Measurements from ENCODE around the gene BCL6B. TPM values are rescaled to one million over a fixed set of nuclear protein-coding genes. Genes with fewer than 3 reads are reported as not detected.
"Not testable (repeated sequence)": the region's sequence is repeated elsewhere in the genome, so short reads cannot be mapped to it uniquely, and the experiment has no call there.

Gene BCL6B
- total RNA-seq, 1 experiment from 2014 or later = not detected

DNA sequence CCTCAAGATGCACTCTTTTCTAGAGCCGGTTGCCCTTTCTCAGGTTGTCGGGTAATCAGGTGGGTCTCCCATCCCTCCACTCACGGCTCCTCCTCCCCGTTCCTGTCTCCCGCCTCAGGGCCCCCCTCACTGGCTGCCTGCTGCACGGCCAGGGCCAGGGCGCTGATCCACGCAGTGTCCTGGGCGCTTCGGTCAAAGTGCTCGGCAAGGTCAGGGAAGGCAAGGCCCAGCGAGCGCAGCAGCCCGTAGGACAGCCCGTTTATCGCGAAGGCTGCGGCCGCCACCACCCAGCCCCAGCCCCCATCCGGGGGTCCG lies 20.3 kb downstream of the BCL6B start:
- H3K27ac Mint-ChIP-seq (ENCODE audit: unreplicated experiment) = no peak overlapping the region
- H3K4me1 Mint-ChIP-seq (ENCODE audit: low read depth, unreplicated experiment) = peaks cover 22% of the 10 kb centered on the region
- BruUV-seq (replicated peaks) = no TSS peak
- no peaks in the 10 kb centered on the region for H3K9me3 Mint-ChIP-seq (ENCODE audit: low read depth, unreplicated experiment)
- CTCF ChIA-PET = no interaction called here
- H3K27me3 Mint-ChIP-seq (ENCODE audit: unreplicated experiment) = no peaks in the 10 kb centered on the region
- peaks cover 34% of the 10 kb centered on the region for H3K36me3 Mint-ChIP-seq (ENCODE audit: insufficient read depth, unreplicated experiment)
- H3K4me3 Mint-ChIP-seq (ENCODE audit: low read depth, unreplicated experiment) = peak overlapping the region; percentile 32
- TF ChIP-seq, protein P1, sequence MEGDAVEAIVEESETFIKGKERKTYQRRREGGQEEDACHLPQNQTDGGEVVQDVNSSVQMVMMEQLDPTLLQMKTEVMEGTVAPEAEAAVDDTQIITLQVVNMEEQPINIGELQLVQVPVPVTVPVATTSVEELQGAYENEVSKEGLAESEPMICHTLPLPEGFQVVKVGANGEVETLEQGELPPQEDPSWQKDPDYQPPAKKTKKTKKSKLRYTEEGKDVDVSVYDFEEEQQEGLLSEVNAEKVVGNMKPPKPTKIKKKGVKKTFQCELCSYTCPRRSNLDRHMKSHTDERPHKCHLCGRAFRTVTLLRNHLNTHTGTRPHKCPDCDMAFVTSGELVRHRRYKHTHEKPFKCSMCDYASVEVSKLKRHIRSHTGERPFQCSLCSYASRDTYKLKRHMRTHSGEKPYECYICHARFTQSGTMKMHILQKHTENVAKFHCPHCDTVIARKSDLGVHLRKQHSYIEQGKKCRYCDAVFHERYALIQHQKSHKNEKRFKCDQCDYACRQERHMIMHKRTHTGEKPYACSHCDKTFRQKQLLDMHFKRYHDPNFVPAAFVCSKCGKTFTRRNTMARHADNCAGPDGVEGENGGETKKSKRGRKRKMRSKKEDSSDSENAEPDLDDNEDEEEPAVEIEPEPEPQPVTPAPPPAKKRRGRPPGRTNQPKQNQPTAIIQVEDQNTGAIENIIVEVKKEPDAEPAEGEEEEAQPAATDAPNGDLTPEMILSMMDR (IDR thresholded peaks at IDR 0.05; ENCODE audit: unreplicated experiment) = no peak
- no peak for DNase-seq
- intact Hi-C loops (cut with micrococcal nuclease; ENCODE audit: unreplicated experiment) = no loop called here

- Mint-ChIP-seq H3K36me3 (ENCODE audit: insufficient read depth, unreplicated experiment) (peaks cover 34% of the 10 kb centered on the region), H3K4me3 (ENCODE audit: low read depth, unreplicated experiment) (peak within 1 kb of the TSS; percentile 32), H3K9me3 (ENCODE audit: low read depth, unreplicated experiment) (no peaks in the 10 kb centered on the region), H3K27me3 (ENCODE audit: unreplicated experiment) (no peaks in the 10 kb centered on the region), H3K4me1 (ENCODE audit: low read depth, unreplicated experiment) (peaks cover 17% of the 10 kb centered on the region), H3K27ac (ENCODE audit: unreplicated experiment) (no peak within 1 kb of the TSS)
- no TSS peak for BruUV-seq (replicated peaks)
- no peak for DNase-seq
- CTCF ChIA-PET = no interaction called here
- TF ChIP-seq, protein P1 (IDR thresholded peaks at IDR 0.05; ENCODE audit: unreplicated experiment) = no peak
- intact Hi-C loops (cut with micrococcal nuclease; ENCODE audit: unreplicated experiment) = no loop called here
Measured at GRCh38 chr17:7043497-7044198, 20.8 kb downstream of the BCL6B start, which contains the start of gene SLC16A11. Gene SLC16A11, minus strand, starts transcription at chr17:7044092. Its CDS starts 579 bp downstream, at chr17:7043513.

DNA sequence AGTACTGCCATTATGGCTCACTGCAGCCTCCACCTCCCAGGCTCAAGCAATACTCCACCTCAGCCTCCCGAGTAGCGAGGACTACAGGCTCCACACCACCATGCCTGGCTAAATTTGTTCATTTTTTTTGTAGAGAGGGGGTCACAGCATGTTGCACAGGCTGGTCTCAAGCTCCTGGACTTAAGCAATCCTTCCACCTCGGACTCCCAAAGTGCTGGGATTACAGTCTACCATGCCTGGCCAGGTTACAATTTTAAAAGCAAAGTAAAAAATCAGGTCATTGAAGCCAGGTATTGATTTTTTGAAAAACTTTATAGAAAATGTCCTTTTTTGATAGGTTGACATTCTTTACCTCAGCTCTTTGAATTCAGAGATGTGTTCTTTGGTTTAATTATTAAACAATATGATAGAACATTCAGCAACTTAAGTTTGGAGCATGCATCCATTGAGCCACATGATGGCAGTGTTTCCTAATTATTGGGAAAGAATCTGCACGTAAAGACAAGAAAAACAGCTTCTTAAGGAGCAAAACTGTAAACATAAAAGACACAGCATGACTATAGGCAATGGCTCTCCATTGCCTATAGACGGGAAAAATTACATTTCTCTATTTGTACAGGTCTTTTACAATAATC lies 22.8 kb downstream of the BCL6B start:
- Mint-ChIP-seq H3K27me3 (ENCODE audit: unreplicated experiment) (no peaks in the 10 kb centered on the region), H3K9me3 (ENCODE audit: low read depth, unreplicated experiment) (no peaks in the 10 kb centered on the region), H3K4me3 (ENCODE audit: low read depth, unreplicated experiment) (peak overlapping the region; percentile 80)

GRCh38 chr17:7046127-7046724 lies 23.4 kb downstream of the BCL6B start:
- peaks cover 39% of the 10 kb centered on the region for H3K36me3 Mint-ChIP-seq (ENCODE audit: insufficient read depth, unreplicated experiment)

More for the DNA sequence above, 22.8 kb downstream of the BCL6B start:
- H3K36me3 Mint-ChIP-seq (ENCODE audit: insufficient read depth, unreplicated experiment) = peaks cover 39% of the 10 kb centered on the region
- peak overlapping the region; percentile 99 for H3K27ac Mint-ChIP-seq (ENCODE audit: unreplicated experiment)
- intact Hi-C loops (cut with micrococcal nuclease; ENCODE audit: unreplicated experiment) = loop anchor here (2.0 to 5.0 kb wide), 2 partner anchors 119 to 302 kb away; no protein-coding TSS in a partner anchor
- DNase-seq = peak; percentile 45
- TF ChIP-seq, protein P1 (IDR thresholded peaks at IDR 0.05; ENCODE audit: unreplicated experiment) = peak; percentile 44
- H3K4me1 Mint-ChIP-seq (ENCODE audit: low read depth, unreplicated experiment) = peaks cover 31% of the 10 kb centered on the region
- CTCF ChIA-PET = interaction anchor here (0.9 to 2.1 kb wide), 14 partner anchors 10 to 284 kb away, joined by 3 to 23 read pairs (median 4); partner anchors contain the start of genes ACADVL, DLG4, DVL2 and GABARAP
- BruUV-seq (replicated peaks) = no TSS peak

DNA sequence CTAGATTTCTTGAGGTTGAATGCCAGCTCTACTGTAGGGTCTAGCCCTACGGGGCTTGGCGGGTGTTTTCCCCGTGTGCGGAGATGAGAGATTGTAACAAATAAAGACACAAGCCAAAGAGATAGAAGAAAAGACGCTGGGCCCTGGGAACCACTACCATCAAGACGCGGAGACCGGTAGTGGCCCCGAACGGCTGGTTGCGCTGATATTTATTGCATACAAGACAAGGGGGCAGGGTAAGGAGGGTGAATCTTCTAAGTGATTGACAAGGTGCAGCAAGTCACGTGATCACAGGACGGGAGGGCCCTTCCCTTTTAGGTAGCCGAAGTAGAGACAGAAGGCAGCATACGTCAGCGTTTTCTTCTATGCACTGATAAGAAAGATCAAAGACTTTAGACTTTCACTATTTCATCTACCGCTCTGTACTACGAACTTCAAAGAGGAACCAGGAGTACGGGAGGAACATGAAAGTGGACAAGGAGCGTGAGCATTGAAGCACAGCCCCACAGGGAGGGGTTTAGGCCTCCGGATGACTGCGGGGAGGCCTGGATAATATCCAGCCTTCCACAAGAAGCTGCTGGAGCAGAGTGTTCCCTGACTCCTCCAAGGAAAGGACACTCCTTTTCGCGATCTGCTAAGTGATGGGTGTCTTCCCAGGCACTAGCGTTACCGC lies 24.0 kb downstream of the BCL6B start:
- H3K9me3 Mint-ChIP-seq (ENCODE audit: low read depth, unreplicated experiment); H3K27me3 Mint-ChIP-seq (ENCODE audit: unreplicated experiment); BruUV-seq (replicated peaks); DNase-seq: not testable (repeated sequence)
- H3K4me1 Mint-ChIP-seq (ENCODE audit: low read depth, unreplicated experiment) = peaks cover 31% of the 10 kb centered on the region
- peak overlapping the region; percentile 99 for H3K27ac Mint-ChIP-seq (ENCODE audit: unreplicated experiment)
- CTCF ChIA-PET = interaction anchor here (1.4 to 2.1 kb wide), 4 partner anchors 90 to 283 kb away, joined by 4 to 23 read pairs (median 19); no protein-coding TSS in a partner anchor
- peak overlapping the region; percentile 80 for H3K4me3 Mint-ChIP-seq (ENCODE audit: low read depth, unreplicated experiment)
- peaks cover 33% of the 10 kb centered on the region for H3K36me3 Mint-ChIP-seq (ENCODE audit: insufficient read depth, unreplicated experiment)
- intact Hi-C loops (cut with micrococcal nuclease; ENCODE audit: unreplicated experiment) = loop anchor here (2.0 to 5.0 kb wide), 2 partner anchors 118 to 300 kb away; no protein-coding TSS in a partner anchor

More at GRCh38 chr17:7046127-7046724, 23.4 kb downstream of the BCL6B start:
- H3K27me3 Mint-ChIP-seq (ENCODE audit: unreplicated experiment) = no peaks in the 10 kb centered on the region
- BruUV-seq (replicated peaks) = no TSS peak
- CTCF ChIA-PET = interaction anchor here (0.9 to 2.1 kb wide), 14 partner anchors 11 to 283 kb away, joined by 3 to 23 read pairs (median 4); partner anchors contain the start of genes ACADVL, DLG4, DVL2 and GABARAP
- peak overlapping the region; percentile 99 for H3K27ac Mint-ChIP-seq (ENCODE audit: unreplicated experiment)
- peak; percentile 90 for DNase-seq
- peaks cover 31% of the 10 kb centered on the region for H3K4me1 Mint-ChIP-seq (ENCODE audit: low read depth, unreplicated experiment)
- H3K9me3 Mint-ChIP-seq (ENCODE audit: low read depth, unreplicated experiment) = no peaks in the 10 kb centered on the region
- peak overlapping the region; percentile 80 for H3K4me3 Mint-ChIP-seq (ENCODE audit: low read depth, unreplicated experiment)
- intact Hi-C loops (cut with micrococcal nuclease; ENCODE audit: unreplicated experiment) = loop anchor here (2.0 to 5.0 kb wide), 2 partner anchors 119 to 301 kb away; no protein-coding TSS in a partner anchor
- TF ChIP-seq, protein P1 (IDR thresholded peaks at IDR 0.05; ENCODE audit: unreplicated experiment) = no peak
